GM18907 (cell line): ENCODE data around the gene RGS19.

ENCODE experiments used
- ATAC-seq: cut with Tn5 transposase; IDR thresholded peaks from one replicate; pipeline ENCODE4 v1.9.1; 2021; ENCODE audit warnings: mild to moderate bottlenecking, moderate library complexity; ENCODE audit not compliant: unreplicated experiment

The RGS19 gene

DNA sequence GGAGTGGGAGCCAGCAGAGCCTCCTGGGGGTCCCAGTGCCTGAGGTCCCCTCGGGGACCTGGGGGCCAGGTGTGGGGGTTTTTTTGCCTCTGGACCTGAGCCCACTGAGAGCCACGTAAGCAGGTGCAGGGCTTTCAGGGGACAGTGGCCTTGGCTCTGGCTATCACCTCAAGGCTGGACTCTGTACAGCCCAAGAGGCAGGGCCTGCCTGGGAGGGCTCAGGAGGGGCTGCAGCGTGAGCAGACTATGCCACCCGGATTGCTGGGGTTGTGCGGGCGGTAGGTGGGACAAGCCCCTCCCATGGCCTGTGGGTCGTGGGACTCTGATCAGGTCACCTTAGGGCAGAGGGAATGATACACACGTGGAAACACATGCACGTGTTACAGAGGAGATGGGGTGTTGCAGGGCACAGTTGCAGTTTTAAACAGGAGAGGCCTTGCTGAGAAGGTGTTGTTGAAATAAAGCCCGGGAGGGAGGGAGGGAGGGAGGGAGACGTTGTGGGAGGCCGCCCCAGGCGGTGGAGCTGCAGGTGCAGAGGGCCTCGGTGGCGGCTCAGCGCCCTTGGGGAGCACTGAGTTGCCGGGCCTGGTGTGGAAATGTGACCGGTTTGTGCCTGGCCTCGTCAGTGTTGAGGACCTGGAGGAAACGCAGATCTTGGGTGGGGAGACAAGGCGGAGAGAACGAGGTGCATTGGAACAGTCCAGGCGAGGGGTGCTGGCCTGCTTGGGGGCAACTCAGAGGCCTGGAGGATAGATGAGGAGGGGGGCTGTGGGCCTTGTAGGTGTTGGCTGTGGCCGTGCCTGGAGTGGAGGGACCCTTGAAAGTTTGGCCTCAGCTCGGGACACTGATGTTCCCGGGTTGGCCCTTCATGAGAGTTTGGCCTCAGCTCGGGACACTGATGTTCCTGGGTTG lies 14.0 kb downstream of the RGS19 start:
- no peak for ATAC-seq

DNA sequence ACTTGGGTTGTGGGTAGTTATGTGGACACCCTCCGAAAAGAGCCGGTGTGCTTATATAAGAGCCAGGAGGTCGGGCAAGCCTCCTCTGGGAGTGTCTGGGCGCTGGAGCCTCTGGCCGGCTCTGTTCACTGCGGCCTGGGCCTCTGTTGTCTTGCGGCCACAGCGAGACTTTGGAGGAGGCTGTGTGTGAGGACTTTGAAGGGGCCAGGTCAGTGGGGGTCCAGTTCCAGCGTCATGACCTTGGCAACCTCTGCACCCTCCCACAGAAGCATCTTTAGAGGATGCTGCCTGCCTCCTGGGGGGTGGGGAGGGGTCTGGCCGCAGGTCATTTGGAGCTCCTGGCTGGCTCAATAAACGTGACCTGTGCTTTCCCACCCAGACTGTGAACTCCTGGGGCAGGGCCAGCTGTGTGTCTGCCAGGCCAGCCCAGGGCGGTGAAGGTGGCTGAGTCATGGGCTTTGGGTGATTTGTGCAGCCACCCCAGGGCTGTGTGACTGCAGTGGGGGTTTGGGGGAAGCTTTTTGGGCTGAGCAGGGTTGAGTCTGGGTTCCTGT lies 15.1 kb downstream of the RGS19 start:
- ATAC-seq, result no peak

DNA sequence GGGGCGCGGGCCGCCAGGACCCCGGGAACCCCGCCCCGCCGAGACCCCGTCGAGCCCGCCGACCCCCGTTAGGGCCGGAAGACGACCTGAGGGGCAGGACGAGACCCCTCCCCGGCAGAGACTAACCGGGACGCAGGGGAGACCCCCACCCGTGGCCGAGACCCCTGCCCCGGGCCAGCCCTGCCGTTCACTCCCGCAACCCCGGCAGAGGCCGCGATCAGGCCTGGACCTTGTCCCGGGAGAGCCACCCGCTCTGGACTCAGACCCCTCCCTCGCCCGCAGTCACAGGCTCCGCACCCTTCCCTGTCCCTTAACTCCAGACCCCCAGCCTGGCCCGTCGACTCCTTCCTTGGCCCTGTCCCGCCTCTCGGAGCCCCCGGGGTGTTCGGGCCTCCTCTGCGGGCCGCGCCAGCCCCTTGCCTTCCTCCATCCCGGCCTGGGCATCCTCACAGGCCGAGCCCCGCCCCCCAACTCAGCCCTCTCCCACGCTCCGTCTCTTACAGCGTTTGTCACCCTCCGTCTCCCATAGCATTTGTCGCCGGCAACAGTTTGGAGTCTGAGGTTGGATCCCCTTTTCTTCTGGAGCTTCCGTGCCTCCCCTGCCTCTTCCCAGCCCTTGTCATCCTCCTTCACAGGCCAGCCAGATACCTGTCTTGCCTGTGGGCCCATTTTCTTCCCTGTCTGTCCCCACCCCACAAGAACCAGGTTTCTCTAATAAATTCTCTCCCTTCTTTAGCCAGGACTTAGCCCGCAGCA lies 15.8 kb downstream of the RGS19 start:
- ATAC-seq, result no peak

DNA sequence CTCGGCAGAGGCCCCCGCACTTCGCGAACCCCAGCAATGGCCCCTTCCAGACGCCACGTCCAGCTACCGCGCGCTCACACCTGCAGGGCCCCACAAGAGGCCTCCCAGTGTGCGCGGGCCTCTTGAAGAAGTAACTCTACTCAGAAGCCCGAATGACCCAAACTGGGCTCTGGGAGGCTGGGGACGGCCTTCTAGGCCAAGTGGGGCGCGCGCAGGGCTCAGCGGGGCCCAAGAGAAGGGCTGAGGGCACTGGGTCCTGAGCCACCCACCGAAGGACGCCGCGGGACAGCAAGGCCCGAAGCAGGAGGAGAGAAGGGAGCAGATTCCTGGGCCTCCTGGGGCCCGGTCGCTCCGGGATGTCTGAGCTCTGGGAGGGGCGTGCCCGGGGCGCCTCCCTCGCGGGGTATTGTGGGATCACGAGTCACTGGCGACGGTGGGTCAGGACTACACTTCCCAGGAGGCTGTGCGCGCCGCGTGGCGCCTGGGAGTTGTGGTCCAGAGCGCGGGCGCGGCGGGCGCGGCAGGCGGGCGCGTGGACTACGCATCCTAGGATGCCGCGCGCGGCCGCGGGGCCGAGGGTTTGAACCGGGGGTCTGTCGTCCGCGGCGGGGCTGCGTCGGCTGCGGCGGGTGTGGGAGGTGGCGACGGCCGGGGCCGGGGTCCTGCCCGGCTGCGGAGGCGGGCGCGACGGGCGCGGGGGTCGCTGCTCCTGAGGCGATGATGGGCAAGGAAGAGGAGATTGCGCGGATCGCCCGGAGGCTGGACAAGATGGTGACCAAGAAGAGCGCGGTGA lies 16.5 kb downstream of the RGS19 start, which contains the start of gene TCEA2:
TSS of gene TCEA2 (plus strand) at position 603 of the 793 bp plus-strand sequence. CDS start at position 718, 115 bp downstream.
- ATAC-seq, result peak; percentile 78

DNA sequence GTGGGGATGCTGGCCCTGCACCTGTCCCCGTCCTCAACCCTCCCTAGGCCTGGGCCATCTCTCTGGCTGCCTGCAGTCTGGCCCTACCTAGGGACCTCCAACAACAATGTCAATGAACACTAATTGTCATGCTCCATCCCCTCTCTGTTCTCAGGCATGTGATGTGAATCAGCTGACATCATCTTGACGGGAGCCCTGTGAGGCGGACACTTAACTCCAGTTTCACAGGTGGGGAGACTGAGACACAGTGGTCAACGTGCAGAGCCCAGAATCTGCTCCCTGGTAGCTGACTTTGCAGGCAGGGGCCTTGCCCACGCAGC lies 17.1 kb downstream of the RGS19 start:
- ATAC-seq, result no peak

DNA sequence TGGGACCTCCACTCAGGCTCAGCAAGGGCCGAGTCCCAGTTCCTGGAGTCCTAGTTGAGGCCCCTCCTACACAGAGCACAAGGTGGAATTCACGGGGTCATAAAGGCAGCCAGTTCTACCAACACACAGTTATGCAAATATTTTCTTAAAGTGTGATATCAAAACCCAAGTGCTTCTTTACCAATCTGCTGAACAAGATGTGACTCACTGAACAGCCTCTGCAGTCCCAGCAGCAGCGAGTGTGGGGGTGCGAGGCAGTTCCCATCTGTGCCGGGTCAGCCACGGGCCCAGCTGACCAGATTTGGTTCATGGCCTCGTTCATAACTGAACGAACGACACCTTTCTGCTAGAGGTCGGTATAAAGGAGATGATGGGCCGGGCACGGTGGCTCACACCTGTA lies 20.8 kb downstream of the RGS19 start:
- ATAC-seq, result no peak

DNA sequence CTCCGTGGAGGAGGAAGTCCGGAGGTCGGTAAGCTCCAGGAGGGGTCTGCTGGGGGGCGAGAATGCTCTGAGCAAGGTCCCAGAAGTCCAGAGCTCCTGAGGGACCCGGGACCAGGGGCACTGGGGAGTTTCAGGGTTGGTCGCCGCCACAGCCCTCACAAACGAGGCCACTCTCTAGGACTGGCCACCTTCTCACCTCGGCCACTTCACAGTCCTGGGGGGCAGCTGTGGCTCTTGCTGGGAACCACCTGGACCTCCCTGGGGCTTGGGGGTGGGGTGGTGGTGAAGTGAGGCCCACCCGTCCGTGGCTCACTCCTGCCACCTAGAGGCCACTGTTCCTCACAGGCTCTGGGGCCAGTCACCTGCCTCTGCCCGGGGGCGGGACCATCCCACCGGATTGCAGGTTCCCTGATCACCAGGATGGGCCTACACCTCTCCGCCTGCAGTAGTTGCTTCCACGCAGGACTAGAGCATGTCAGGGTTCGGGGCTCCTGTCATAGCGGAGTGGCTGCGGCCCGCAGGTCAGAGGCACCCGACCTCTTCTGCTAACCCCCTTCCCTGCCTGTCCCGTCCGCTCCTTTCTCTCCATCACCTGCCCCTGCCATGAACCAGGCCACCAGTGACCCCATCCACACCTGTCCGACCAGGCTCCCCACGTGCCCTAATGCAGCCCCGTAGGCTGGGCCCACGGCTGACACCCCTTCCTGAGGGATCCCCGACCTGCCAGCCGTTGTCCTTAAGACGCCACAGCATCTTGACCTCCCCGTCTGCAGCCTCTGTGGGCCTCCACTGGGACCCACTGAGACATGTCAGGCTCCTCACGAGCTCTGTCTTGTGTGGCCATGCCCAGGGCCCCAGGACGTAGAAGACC lies 21.5 kb downstream of the RGS19 start:
- peak; percentile 44 for ATAC-seq

DNA sequence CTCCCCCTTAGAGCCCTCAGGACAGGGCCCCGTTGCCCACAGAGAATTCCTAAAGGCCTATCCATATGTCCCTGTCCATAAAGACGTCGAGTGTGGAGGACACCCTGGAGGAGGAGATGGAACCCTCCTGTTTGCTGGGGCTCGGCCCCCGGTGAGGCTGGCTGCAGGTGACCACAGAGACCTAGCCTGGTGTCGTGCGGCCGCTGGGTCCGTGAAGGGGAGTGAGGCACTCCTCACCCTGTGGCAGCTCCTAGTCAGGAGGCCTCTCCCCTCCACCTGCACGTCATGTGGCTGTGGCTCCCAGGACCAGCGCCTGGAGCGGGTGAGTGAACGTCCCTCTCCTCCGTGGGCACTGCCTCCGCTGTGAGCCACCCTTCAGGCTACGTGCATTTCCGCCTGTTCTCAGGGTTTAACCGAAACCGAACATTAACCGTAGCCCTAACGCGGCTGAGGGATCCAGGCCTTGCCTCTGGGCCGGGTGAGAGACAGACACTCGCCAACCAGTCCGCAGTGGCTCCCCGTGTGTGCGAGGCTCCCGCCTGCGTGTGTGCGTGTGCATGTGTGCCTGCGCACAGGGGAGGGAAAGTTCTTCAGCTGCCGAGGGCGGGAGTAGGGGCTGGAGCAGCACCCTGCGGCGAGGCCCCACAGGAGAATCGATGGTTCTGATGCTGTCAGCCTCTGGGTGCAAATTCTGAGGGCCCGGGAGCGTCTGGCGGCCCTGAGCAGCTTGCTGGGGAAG lies 22.3 kb downstream of the RGS19 start:
- ATAC-seq, result no peak

DNA sequence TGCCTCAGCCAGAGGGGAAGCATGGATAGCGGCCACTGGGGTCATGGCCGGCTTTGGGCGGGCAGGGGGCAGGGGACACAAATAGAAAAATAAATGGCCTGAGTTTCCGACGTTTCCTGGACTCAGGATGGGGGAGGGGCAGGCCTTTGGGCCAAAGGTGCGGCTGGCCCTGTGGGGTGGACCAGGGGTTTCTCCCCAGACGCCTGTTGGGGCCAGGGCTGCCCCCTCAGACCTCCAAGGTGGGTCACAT lies 22.8 kb downstream of the RGS19 start:
- ATAC-seq, result no peak

DNA sequence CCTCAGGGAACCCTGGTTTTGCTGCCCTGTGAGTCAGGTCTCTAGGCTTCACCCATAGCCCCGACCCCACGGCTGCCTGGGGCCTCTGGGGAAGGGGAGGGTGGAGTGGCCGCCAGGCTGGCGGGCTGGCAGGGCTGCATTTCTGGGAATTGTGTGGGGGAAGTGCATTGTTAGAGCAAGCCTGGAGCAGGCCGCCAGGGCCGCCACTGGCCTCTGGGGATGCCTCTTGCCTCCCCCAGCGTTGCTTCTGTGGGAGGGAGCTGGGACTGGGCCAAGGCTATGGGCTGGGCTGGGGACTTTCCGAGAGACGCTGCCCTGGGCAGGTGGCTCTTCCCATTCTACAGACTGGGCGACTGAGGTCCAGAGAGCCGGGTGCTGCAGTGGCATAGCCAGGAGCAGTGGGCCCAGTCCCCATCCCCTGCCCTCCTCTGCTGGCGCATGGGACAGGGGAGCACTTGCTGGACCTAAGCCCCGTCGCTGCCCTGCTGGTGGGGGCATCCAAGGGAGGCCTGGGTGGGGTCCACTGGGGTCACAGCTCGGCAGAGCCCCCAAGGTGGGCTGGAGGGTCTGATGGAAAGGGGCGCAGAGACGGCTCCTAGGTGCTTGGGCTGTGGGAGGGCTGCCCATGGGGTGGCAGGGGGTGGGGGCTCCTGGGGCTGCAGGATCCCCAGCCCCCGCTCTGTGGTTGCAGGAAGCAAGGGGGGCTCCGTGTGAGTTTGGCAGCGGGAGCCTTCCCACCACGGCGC lies 23.3 kb downstream of the RGS19 start:
- ATAC-seq, result no peak

DNA sequence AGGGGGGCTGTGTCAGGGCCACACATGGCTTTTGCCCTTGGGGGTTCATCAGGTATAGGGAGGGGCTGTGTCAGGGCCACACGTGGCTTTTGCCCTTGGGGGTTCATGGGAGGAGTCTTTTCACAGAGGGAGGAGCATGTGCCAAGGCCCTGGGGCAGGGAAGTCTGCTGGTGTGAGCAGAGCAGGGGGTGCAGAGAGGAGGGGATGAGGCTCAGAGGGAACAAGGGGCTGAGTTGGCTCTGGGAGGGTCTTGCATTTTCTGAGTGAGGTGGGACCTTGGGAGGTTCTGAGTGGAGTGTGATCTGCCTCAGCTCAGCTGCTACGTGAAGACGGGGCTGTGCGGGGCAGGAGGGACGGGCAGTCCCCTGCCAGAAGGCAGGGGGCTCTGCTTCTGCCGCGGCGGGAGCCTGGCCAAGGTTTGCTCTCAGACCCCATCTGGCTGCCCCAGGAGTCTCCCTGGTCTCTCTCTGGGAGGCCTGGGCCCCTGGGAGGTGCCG lies 23.9 kb downstream of the RGS19 start:
- no peak for ATAC-seq

DNA sequence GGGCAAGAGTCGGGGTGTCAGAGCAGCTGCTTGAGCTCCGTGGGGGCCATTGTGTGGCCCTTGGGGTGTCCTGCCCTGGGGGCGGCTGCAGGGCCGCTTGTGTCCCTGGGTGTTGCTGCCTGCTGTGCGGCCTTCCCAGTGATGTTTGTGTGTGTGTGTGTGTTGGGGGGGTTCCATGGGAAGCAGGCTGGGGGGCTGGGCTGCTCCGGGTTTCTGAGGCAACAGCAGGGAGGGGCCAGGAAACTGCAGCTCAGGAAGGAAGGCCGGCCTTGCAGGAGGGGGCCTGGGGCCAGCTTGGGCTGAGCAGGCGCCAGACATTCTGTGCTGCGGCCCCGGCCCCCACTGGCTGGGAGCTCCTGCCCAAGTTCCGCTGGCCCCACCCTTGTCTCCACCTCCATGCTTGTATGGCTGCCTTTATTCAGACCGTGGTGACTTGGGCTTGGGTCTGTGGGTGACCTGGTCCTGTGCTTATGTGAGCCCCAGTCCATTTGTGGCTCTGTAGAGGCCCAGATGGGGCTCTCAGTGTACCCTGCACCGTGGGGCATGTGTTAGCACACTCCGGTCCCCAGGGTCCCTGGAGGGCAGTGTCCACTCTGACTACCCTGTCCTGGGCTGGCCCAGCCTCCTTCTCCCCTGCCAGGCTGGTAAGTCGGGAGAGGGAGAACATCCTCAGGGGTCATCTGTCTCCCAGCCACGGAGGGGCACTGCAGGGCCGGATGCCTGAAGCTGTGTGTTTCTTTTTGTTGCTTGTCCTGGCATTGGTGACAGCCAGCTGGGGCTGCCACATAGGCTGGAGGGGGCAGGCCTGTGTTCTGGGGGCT lies 25.3 kb downstream of the RGS19 start:
- no peak for ATAC-seq

DNA sequence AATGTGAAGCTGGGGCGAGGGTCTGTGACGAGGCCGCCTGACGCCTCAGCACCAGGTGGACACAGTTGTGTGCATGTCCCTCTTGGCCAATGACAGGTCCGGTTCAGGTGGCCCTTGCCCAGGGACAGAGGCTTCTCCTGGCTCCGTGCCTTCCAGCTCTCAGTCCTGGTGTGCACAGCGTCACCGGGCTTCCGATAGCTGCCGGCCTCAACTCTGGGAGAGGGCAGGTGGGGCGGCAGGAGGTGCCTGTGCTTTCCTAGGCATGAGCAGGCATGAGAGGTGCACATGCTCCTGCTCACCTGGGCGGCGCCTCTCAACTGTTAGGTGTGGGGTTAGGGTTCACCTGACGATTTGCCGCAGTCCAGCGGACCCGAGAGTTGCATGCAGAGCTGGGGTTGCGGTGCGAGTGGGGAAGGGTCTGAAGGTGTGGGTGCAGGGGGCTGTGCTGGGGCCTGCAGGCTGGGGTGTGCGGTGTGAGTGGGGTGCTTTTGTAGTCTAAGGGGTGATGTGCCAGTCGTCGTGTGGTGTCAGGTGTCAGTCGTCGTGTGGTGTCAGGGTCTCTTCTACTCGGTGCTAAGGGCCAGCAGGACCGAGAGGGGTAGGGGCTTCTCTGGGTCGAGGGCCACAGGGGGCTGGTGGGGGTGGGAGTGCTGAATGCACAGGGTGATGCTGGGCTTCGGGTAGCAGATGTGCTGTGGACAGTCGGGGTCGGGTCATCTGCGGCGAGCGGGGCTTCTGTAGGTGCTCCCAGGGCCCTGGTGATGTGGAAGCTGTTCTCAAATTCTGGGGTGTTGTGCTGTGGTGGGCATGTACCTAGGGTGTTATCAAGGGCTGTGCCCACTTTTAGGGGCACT lies 26.1 kb downstream of the RGS19 start:
- no peak for ATAC-seq

DNA sequence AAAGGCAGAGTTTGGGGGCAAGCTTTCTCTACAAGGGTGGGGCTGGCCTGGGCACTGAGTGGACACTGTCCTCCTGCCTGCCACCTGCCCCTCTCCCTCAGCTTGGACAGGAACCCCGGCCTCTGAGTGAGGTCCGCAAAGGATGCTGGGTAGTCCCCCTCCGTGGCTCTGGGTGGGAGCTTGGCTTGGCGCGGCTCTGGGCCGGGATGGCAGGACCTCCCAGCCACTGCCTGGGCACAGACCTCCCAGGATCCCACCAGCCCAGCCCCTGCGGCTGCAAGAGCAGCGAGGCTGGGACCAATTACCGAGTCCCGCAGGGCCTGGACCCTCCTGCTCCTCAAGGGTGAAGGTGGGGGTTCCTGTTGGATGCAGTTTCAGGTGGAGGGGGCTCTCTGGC lies 27.0 kb downstream of the RGS19 start:
- no peak for ATAC-seq

DNA sequence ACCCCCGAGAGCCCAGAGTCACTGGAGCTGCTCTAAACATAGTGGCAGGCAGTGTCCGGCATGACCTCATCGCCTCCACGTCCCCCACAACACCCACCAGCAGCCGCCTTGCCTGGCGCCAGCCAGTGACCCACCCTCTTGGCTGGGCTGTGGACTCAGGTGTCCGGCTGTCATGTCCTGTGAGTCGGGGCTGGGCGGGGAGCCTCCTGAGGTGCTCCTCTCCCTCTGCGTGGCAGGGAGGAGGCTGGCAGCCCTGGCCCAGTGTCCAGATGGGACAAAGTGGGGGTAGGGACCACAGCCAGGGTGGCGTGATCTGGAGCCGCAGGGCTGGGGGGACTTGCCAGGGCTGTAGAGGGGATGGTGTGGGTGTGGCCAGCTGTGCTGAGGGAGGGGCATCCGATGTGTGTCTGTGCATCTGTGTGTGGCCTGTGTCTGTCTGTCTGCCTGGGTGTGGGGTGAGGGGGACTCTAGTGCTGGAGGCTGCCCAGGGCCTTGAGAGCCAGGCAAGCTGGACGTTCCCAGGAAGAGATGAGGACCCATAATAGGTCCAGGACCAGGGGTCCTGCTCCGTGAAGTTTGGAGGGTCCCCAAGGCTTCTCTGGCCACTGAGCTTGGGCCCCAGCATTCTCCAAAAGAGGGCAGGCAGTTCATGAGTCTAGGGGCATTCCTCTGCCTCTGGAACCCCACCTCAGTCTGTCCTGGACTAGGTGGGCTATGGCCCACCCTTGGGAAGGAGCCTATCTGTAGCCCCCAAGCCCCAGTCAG lies 27.6 kb downstream of the RGS19 start:
- ATAC-seq, result no peak

DNA sequence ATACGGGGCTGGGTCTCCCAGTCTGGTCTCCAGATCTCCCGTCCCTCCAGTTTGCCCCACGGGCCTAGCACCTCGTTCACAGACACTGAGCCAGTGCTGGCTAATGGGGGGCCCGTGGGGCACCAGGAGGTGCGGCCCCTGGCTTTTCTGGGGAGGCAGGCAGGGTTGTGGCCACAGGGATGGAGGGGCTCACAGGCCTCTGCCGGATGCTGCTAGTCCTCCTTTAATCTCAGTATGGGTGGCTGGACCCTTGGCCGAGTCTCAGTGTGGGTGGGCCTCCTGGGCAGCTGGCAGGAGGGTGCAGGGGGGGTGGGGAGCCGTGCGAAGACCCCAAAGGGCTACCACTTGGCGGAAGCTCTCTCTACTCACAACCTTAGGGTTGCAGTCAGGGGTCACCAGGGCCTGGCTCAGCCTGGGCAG lies 28.3 kb downstream of the RGS19 start:
- no peak for ATAC-seq
